ENCODE results near the gene PPP1R26.
"Not testable (repeated sequence)": the region's sequence is repeated elsewhere in the genome, so short reads cannot be mapped to it uniquely, and the experiment has no call there.

Gene PPP1R26

DNA sequence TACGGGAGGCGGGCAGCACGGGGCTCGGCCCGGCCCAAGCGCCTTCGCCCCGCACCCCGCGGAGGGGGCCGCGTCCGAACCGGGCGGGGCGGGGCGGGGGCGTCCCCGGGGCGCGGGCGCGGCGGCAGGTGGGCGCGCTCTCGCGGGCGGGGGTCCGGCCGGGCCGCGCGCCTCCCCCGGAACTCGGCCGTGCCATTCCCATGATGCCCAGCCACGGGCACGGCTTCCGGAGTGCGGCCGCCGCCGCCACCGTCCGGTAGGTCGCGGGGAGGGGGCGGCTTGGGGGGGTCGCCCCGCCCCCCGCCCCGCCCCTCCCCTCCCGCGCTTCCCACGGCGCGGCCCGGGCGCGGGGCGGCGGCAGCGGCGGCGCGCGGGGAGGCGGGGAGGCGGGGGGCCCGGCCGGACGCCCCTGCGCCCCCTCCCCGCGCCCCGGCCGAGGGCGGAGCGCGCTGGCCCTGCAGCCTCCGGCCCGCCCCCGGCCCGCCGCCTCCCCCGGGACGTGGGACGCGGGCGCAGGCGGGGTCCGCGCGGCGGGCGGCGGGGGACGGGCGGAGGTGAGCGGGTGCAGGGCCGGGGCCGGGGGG is at the start of gene PPP1R26:
Gene PPP1R26, plus strand, starts transcription at position 314 of the 584 bp plus-strand sequence. CDS start 4,729 bp downstream, outside the sequence.
- DNase-seq (ENCODE audit: insufficient read length, low spot score) (no peak), FAIRE-seq (no peak)

DNA sequence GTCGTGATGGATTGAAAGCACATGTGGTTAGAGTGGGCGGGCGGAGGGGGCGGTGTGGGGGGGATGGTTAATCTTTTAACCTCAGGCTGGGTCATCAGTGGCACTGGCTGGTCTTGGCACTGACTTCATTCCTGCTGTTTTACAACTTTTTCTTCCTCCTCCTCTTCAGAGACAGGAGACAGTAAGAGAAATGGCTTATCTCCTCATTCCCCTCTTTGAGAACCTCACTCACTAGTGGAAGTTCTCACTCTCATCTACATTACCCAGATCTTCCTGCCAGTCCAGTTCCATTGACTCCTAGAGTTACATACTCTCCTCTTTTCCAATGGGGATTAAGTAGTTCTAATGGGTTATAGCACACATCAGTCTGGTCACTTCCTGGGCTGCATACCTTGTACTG is 42.3 kb upstream of the PPP1R26 start:
- DNase-seq (ENCODE audit: insufficient read length, low spot score) = no peak
- FAIRE-seq = no peak

GRCh38 chr9:135437696-135438095 is 41.9 kb upstream of the PPP1R26 start:
- FAIRE-seq; DNase-seq (ENCODE audit: insufficient read length, low spot score): not testable (repeated sequence)

DNA sequence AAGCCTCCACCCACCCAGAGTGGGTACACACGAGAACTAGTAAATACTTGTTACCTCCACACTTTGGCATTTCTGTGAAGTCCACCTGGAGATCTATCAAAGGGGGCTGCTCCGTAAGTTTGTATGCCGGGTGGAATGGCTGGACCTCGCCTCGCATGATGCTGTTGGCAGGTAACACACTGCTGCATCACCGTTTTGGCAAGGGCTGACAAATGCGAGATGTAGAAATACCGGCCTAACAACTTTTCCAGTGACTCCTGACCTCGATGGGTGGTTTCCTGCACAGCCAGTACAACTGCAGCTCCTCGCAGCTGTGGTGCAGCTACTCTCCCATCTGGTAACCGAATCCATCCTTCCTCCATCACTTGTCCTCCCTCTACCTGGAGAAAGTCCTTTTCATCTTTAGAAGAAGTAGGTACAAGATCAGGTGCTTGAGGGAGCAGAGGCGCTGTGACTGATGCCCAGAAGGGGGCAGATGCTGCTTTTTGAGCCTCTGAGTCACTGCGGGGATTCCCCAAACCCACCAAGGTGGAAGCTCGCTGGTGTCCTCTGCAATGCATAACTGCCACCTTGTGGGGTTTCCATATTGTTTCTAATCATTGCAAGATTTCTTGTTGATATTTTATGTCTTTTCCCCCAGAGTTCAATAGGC is 40.9 kb upstream of the PPP1R26 start:
- DNase-seq (ENCODE audit: insufficient read length, low spot score); FAIRE-seq: not testable (repeated sequence)

DNA sequence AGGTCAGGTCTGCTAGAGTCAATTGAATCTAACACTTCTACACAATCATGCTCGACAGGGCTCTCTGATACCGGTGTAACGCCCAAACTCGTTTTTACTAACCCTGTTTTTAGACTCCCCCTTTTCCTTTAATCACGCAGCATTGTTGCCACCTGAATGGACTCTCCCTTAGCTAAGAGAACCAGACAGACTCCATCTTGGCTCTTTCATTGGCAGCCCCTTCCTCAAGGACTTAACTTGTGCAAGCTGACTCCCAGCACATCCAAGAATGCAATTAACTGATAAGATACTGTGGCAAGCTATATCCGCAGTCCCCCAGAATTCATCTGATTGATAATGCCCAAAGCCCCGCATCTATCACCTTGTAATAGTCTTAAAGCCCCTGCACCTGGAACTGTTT is 40.1 kb upstream of the PPP1R26 start:
- not testable (repeated sequence) for DNase-seq (ENCODE audit: insufficient read length, low spot score); FAIRE-seq

DNA sequence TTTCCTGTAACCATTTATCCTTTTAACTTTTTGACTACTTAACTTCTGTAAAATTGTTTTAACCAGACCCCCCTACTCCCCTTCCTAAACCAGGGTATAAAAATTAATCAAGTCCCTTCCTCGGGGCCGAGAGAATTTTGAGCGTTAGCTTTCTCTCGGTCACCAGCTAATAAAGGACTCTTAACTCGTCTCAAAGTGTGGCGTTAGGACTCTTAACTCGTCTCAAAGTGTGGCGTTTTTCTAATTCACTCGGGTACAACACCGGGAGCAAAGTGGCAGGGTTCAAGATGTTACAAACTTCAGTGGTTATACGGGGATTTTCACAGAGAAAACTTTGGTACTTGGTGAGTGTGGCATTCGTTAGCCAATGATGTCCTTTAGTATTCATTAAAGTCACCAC is 39.7 kb upstream of the PPP1R26 start:
- FAIRE-seq (no peak), DNase-seq (ENCODE audit: insufficient read length, low spot score) (no peak)

DNA sequence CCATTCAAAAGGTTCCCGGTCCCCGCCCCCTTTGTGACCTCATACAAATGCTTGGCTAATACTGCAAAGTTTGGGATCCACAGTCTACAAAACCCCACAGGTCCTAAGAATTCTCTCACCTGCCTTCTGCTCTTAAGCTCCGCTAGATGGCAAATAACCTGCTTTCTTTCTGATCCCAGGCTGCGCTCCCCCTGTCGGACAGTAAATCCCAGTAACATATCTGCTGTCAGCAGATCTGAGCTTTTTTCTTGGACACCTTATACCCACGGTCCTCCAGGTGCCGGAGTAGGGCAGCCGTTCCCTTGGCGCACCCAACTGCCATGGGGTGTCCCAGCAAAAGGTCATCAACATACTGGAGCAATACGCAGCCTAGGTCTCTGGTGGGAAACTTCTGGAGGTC is 39.0 kb upstream of the PPP1R26 start:
- FAIRE-seq (no peak), DNase-seq (ENCODE audit: insufficient read length, low spot score) (no peak)

DNA sequence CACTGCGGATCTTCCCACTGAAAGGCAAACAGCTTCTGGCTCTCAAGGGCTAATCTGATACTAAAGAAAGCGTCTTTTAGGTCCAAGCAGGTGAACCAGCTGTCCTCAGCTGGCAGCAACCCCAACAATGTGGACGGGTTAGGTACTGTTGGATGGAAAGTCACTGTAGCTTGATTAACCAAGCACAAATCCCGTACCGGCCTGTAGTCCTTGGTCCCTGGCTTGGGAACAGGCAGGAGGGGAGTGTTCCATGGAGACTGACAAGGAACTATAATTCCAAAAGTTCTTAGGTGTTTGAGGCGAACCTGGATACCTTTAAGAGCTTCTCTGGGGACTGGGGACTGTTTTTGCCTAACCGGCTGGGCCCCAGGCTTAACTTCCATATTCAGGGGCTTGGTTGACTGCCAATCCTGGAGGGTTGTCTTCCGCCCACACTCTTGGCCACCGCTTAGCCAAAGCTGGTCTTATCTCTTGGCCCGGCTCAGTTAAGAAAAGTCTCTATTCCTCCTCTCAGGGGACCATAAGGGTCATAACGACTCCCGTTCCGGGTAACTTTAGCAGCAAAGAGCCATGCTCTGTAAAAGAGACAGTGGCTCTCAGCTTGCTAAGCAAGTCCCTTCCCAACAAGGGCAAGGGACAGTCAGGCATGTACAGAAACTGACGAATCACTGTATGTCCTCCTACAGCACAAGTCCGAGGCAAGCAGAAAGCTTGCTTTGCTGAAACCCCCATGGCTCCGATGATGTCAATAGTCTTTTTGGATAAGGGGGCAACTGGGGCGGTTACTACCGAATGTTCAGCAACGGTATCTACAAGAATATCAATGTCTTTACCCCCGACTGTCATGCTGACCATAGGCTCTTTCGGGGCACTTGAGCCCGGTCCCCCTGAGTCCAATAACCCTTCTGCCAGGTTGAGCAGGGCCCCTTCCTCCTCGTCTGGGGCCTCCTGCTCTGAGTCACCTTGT is 38.2 kb upstream of the PPP1R26 start:
- FAIRE-seq; DNase-seq (ENCODE audit: insufficient read length, low spot score): not testable (repeated sequence)

GRCh38 chr9:135442075-135442474 is 37.5 kb upstream of the PPP1R26 start:
- FAIRE-seq = no peak
- no peak for DNase-seq (ENCODE audit: insufficient read length, low spot score)

DNA sequence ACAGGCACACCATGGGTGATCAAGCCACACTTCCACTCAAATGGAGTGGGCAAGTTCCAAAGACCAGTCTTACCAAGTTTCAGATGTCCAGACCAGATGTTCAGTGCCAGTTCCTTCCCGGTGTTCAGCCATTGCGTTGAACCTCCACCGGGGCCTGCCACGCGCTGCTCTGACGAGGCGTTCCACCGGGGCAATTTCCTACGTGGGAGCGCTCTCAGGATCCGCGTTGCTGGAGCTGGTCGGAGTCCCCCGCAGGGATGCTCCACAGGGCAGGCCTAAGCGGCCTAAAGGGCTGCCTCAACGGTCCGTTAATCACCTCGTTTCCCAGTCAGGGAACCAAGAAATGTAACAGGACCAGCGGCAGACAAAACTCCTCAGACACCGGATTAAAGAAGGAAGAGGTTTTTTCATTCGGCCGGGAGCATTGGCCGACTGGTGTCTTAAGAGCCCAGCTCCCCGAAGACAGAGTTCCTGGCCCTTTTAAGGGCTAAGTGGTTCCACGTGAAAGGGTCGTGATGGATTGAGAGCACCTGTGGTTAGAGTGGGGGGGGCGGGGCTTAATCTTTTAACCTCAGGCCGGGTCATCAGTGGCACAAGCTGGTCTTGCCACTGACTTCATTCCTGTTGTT is 35.7 kb upstream of the PPP1R26 start:
- DNase-seq (ENCODE audit: insufficient read length, low spot score) = no peak
- FAIRE-seq = no peak

DNA sequence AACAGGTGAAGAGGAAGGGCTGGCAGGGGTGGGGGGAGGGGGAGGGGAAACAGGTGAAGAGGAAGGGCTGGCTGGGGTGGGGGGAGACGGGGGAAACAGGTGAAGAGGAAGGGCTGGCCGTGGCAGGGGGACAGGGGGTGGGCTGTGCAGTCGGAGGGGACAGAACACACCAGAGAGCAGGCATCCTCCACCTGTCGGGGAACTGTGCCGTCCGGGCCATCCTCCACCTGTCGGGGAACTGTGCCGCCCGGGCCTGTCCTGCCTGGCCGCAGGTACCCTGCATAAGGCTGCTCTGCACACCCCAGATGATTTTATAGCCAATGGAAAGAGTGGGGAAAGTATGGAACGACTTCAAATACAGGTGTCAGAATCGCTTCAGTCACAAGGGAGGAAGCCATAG is 32.5 kb upstream of the PPP1R26 start:
- FAIRE-seq (no peak), DNase-seq (ENCODE audit: insufficient read length, low spot score) (no peak)

DNA sequence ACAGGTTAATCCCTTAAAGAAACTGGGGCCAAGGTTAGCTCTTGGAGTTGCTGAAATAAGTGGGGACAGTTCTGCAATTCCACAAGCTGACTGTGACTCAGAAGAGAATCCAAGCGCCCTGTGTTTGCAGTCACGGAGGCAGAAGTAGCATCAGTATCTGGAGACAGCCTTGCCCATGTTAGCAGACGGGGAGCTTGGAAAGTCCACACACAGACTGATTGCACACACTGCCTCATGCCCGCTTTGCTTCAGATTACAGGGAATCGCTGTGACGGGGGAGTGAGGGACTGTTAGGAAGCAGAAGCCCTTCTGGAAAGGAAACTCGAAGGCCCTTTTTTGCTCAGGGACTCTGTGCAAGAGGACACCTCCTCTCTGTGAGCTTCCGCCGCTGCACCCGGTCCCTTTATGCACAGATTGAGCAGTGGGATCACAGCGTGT is 30.9 kb upstream of the PPP1R26 start:
- DNase-seq (ENCODE audit: insufficient read length, low spot score) (no peak), FAIRE-seq (no peak)

GRCh38 chr9:135449532-135449931 is 30.1 kb upstream of the PPP1R26 start:
- not testable (repeated sequence) for DNase-seq (ENCODE audit: insufficient read length, low spot score); FAIRE-seq

- FAIRE-seq = no peak
- no peak for DNase-seq (ENCODE audit: insufficient read length, low spot score)
These were observed 28.6 kb upstream of the PPP1R26 start for GRCh38 chr9:135450956-135451355.

GRCh38 chr9:135451909-135452308 is 27.7 kb upstream of the PPP1R26 start:
- not testable (repeated sequence) for FAIRE-seq; DNase-seq (ENCODE audit: insufficient read length, low spot score)

- DNase-seq (ENCODE audit: insufficient read length, low spot score) (no peak), FAIRE-seq (no peak)
These were observed 24.8 kb upstream of the PPP1R26 start for GRCh38 chr9:135454737-135455136.

- no peak for DNase-seq (ENCODE audit: insufficient read length, low spot score)
- FAIRE-seq = no peak
These were observed 24.1 kb upstream of the PPP1R26 start for GRCh38 chr9:135455401-135456030.

DNA sequence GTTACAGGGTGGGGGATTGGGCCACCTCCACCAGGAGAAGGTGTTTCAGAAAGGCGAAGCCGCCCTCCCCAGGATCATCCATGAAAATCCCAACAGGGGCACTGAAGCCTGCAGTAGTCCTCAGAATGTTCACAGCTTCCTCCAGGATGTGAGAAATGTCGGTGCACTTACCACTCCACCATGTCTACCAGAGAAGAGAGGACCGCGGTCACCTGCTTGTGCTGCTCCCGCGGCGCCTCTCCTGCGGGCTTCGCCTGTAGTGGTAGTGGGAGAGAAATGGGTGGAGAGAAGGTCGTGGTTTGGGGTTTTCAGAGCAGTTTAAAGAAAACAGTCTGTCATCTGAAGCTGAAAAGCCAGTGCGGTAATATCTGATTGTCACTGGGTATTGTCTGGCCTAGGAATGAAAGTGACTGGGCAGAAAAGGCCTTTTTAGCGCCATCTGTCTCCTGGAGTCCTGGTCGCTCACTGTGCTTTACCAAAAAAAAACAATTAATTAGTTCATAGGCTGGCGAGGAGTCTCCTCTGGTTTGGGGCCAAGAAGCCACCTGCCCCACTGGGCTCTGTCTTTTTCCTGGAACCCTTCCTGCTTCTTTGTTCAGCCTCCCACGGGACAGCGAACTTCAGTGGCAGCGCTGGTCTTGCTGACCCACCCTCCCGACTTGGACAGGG is 23.0 kb upstream of the PPP1R26 start:
- DNase-seq (ENCODE audit: insufficient read length, low spot score) (no peak), FAIRE-seq (no peak)

DNA sequence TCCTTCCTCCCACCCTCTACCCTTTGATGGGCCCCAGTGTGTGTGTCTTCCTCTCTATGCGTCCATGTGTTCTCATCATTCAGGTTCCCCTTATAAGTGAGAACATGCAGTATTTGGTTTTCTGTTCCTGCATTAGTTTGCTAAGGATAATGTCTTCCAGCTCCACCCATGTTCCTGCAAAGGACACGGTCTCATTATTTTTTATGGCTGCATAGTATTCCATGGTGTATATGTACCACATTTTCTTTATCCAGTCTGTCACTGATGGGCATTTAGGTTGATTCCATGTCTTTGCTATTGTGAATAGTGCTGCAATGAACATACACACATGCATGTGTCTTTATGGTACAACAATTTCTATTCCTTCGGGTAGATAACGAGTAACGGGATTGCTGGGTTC is 21.1 kb upstream of the PPP1R26 start:
- DNase-seq (ENCODE audit: insufficient read length, low spot score); FAIRE-seq: not testable (repeated sequence)

DNA sequence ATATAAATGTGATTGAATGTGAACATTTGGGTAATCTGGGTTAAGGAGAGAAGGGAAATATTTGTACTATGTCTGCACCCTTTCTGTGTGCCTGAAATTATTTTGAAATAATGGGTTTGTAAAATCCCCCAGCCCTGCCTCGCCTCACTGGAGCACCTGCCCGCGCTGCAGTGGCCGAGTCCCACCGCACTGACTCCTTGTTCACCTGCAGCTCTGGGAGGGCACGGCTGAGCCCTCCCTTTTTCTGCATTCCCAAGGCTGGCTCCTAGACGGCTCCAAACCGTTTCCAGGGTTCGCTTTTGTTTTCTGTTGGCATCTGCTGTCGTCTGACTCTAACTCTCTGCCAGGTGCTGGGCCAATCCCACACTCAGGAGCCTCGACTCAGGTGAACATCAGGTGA is 17.6 kb upstream of the PPP1R26 start:
- no peak for DNase-seq (ENCODE audit: insufficient read length, low spot score)
- no peak for FAIRE-seq

All from GM19239 (cell line).